OCI-LY7 (cell line): ENCODE data around the gene WASF2.

Experiments
- EZH2phosphoT487 ChIP-seq: fragments of 200-600 bp; sonication (generic); IDR thresholded peaks from 2 replicates; pipeline ENCODE4 v1.6.1; 2018; ENCODE audit warnings: low read depth, borderline replicate concordance, mild to moderate bottlenecking, mixed run types, antibody characterized with exemption, low read length, moderate library complexity, mixed read lengths
- TF ChIP-seq, protein P1 (sequence below): fragments of 200-600 bp; sonication (generic); conservative IDR thresholded peaks from 2 replicates; pipeline ENCODE4 v1.5.1; 2014; ENCODE audit warnings: mild to moderate bottlenecking, antibody characterized with exemption, low read length, moderate library complexity, mixed read lengths

DNA sequence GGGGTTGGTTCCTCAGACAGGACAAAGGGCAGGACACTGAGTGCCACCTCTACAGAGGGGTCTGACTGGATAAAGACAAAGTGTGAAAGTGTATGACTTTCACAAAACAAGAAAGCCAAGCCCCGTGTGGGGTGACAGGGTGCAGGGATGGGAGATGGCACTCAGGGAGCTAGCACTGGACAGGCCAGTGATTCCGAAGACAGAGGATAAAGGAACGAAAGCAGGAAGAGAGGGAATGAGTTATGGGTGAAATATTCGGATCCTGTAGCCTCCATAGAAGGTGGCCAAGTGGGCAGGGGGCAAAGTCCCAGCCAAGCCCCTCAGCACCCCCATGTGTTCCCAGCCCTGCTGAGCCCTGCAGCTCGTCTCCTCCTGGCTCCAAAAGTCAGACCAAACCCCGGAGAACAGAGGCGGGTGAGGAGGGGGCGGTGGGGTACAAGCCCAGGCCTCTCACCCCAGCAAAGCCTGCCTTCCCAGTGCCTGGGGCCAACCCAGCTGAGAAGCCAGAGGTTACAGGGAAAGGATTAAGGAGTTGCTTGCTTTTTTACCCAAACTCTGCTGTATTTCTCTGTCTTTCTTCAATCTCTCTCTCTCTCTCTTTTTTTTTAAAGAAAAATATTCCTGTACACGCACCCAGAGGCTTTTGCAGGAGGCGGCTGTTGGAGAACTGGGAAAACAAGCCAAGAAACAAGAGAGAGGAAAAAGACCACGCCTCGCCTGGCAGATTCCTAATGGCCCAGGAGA lies 14.0 kb upstream of the WASF2 start:
- TF ChIP-seq, protein P1, sequence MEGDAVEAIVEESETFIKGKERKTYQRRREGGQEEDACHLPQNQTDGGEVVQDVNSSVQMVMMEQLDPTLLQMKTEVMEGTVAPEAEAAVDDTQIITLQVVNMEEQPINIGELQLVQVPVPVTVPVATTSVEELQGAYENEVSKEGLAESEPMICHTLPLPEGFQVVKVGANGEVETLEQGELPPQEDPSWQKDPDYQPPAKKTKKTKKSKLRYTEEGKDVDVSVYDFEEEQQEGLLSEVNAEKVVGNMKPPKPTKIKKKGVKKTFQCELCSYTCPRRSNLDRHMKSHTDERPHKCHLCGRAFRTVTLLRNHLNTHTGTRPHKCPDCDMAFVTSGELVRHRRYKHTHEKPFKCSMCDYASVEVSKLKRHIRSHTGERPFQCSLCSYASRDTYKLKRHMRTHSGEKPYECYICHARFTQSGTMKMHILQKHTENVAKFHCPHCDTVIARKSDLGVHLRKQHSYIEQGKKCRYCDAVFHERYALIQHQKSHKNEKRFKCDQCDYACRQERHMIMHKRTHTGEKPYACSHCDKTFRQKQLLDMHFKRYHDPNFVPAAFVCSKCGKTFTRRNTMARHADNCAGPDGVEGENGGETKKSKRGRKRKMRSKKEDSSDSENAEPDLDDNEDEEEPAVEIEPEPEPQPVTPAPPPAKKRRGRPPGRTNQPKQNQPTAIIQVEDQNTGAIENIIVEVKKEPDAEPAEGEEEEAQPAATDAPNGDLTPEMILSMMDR = no peak
- TF ChIP-seq EZH2phosphoT487 = no peak
